H1 (cell line): ENCODE data around the gene PHACTR1. TPM values are rescaled to one million over a fixed set of nuclear protein-coding genes. Genes with fewer than 3 reads are reported as not detected.

Source experiments
- CTCF ChIA-PET: fragments of 300-600 bp; sonication (Branson Sonifier 250); formaldehyde crosslinking; loops from one replicate; lab custom pipeline; 2021; ENCODE audit not compliant: partially characterized antibody; lab: Charles Lee
- POLR2A ChIA-PET: fragments of 300-600 bp; sonication (Branson Sonifier 250); formaldehyde crosslinking; loops from one replicate; lab custom pipeline; 2021; ENCODE audit warnings: inconsistent platforms; ENCODE audit not compliant: partially characterized antibody; lab: Charles Lee
- DNase-seq, 2 experiments: peaks; one replicate each; pipeline versions ENCODE4 v3.0.0 to v3.0.0-alpha.2; 2010 to 2022; ENCODE audit warnings: low spot score in 2 of 2, low read depth in 1 of 2, mixed read lengths in 1 of 2
- FAIRE-seq: peaks from 2 replicates; lab custom pipeline; 2011; peaks lifted over from hg19 to GRCh38; lab: Jason Lieb, UNC
- H2AFZ ChIP-seq: 2 replicates; pipeline ENCODE4 v1.8.1; 2012; ENCODE audit warnings: low read length, inconsistent platforms
- H2AK5ac ChIP-seq: 2 replicates; pipeline ENCODE4 v1.6.1; 2013; ENCODE audit warnings: low read depth, low read length
- H2BK120ac ChIP-seq: replicated peaks from 2 replicates; pipeline ENCODE3; 2013; ENCODE audit warnings: low read depth, low read length, inconsistent platforms
- H2BK12ac ChIP-seq: 2 replicates; pipeline ENCODE4 v1.6.1; 2013; ENCODE audit warnings: low read depth, low read length
- H2BK15ac ChIP-seq: 2 replicates; pipeline ENCODE4 v1.6.1; 2013; ENCODE audit warnings: low read length
- H2BK20ac ChIP-seq: 2 replicates; pipeline ENCODE4 v1.6.1; 2013; ENCODE audit warnings: low read length
- H2BK5ac ChIP-seq: 2 replicates; pipeline ENCODE4 v1.6.1; 2013; ENCODE audit warnings: low read depth, low read length
- H3K14ac ChIP-seq: 2 replicates; pipeline ENCODE4 v1.6.1; 2013; ENCODE audit warnings: inconsistent platforms; ENCODE audit not compliant: insufficient read length
- H3K18ac ChIP-seq: 2 replicates; pipeline ENCODE4 v1.6.1; 2013; ENCODE audit warnings: low read length; ENCODE audit errors: extremely low read depth
- H3K23ac ChIP-seq: 2 replicates; pipeline ENCODE4 v1.6.1; 2013; ENCODE audit warnings: inconsistent platforms; ENCODE audit not compliant: insufficient read length
- H3K23me2 ChIP-seq: 2 replicates; pipeline ENCODE4 v1.6.1; 2013; ENCODE audit warnings: low read depth, low read length
- H3K27ac ChIP-seq: 2 replicates; pipeline ENCODE4 v1.6.1; 2011; ENCODE audit warnings: low read depth, low read length, inconsistent platforms
- H3K27me3 ChIP-seq, 4 experiments: replicated peaks in 1 of 4; 1 replicate in 1 of 4; 2 replicates in 3 of 4; pipeline versions ENCODE4 v1.6.1 to v1.8.1; 2011 to 2013; ENCODE audit warnings: low read length in 3 of 4, mild to moderate bottlenecking in 3 of 4, inconsistent platforms in 2 of 4, mixed read lengths in 2 of 4, moderate library complexity in 1 of 4; ENCODE audit not compliant: control insufficient read depth in 3 of 4, insufficient read depth in 3 of 4; ENCODE audit errors: extremely low read depth in 1 of 4
- H3K36me3 ChIP-seq, 4 experiments: 2 replicates each; pipeline versions ENCODE4 v1.6.1 to v1.8.1; 2011 to 2013; ENCODE audit warnings: mild to moderate bottlenecking in 4 of 4, low read length in 3 of 4, moderate library complexity in 2 of 4, control low read depth in 1 of 4, inconsistent platforms in 1 of 4; ENCODE audit not compliant: insufficient read depth in 4 of 4, control insufficient read depth in 2 of 4
- H3K4ac ChIP-seq: replicated peaks from 2 replicates; pipeline ENCODE3; 2013; ENCODE audit warnings: low read length, low read depth, mixed read lengths, inconsistent platforms; ENCODE audit not compliant: insufficient read length
- H3K4me1 ChIP-seq, 4 experiments: replicated peaks in 1 of 4; 1 replicate in 1 of 4; 2 replicates in 3 of 4; pipeline versions ENCODE4 v1.6.1 to v1.8.1; 2011 to 2013; ENCODE audit warnings: low read length in 3 of 4, inconsistent platforms in 2 of 4, mixed read lengths in 1 of 4; ENCODE audit not compliant: insufficient read depth in 4 of 4, control insufficient read depth in 3 of 4
- H3K4me2 ChIP-seq, 2 experiments: 2 replicates each; pipeline versions ENCODE4 v1.6.1 to v1.8.1; 2011 to 2013; ENCODE audit warnings: low read depth in 2 of 2, low read length in 2 of 2, control low read depth in 1 of 2, inconsistent platforms in 1 of 2, mild to moderate bottlenecking in 1 of 2; ENCODE audit not compliant: insufficient read depth in 1 of 2
- H3K4me3 ChIP-seq, 4 experiments: fragments of 200-600, 300-600 bp in 1 of 4; sonication (generic), shearing (Covaris generic), sonication (Bioruptor Twin) in 1 of 4; 2 replicates each; pipeline versions ENCODE4 v1.5.1 to v1.8.1; 2011 to 2016; ENCODE audit warnings: low read length in 4 of 4, low read depth in 3 of 4, control low read depth in 2 of 4, inconsistent platforms in 2 of 4, mild to moderate bottlenecking in 2 of 4, mixed read lengths in 1 of 4, moderate library complexity in 1 of 4; ENCODE audit not compliant: insufficient read depth in 2 of 4; ENCODE audit errors: extremely low read depth in 1 of 4
- H3K56ac ChIP-seq: replicated peaks from 2 replicates; pipeline ENCODE3; 2013; ENCODE audit warnings: low read depth, mild to moderate bottlenecking, mixed read lengths, low read length, inconsistent platforms; ENCODE audit not compliant: insufficient read length
- H3K79me1 ChIP-seq: 2 replicates; pipeline ENCODE4 v1.6.1; 2013; ENCODE audit warnings: low read depth, low read length, control low read depth
- H3K79me2 ChIP-seq, 2 experiments: 2 replicates each; pipeline versions ENCODE4 v1.6.1 to v1.8.1; 2012 to 2013; ENCODE audit warnings: low read length in 2 of 2, mild to moderate bottlenecking in 2 of 2, inconsistent platforms in 1 of 2; ENCODE audit not compliant: insufficient read depth in 2 of 2, control insufficient read depth in 1 of 2
- H3K9ac ChIP-seq, 4 experiments: replicated peaks in 1 of 4; 1 replicate in 1 of 4; 2 replicates in 3 of 4; pipeline versions ENCODE4 v1.6.1 to v1.8.1; 2011 to 2013; ENCODE audit warnings: low read depth in 3 of 4, low read length in 3 of 4, control low read depth in 2 of 4, mild to moderate bottlenecking in 2 of 4, moderate library complexity in 2 of 4, inconsistent platforms in 1 of 4; ENCODE audit errors: extremely low read depth in 1 of 4
- H3K9me3 ChIP-seq, 2 experiments: 2 replicates each; pipeline versions ENCODE4 v1.6.1 to v1.8.1; 2012 to 2013; ENCODE audit warnings: mild to moderate bottlenecking in 2 of 2, moderate library complexity in 2 of 2, control low read depth in 1 of 2, inconsistent platforms in 1 of 2, low read depth in 1 of 2, low read length in 1 of 2, mixed read lengths in 1 of 2; ENCODE audit not compliant: insufficient read depth in 2 of 2
- H4K20me1 ChIP-seq, 2 experiments: replicated peaks in 1 of 2; 2 replicates each; pipeline versions ENCODE3 to v1.8.1; 2011 to 2013; ENCODE audit warnings: inconsistent platforms in 2 of 2, low read length in 2 of 2, mild to moderate bottlenecking in 1 of 2; ENCODE audit not compliant: insufficient read depth in 2 of 2, control insufficient read depth in 1 of 2
- H4K5ac ChIP-seq: 2 replicates; pipeline ENCODE4 v1.6.1; 2013; ENCODE audit warnings: low read length, low read depth, mixed read lengths, inconsistent platforms; ENCODE audit not compliant: insufficient read length
- H4K8ac ChIP-seq: 2 replicates; pipeline ENCODE4 v1.8.0; 2013; ENCODE audit warnings: mild to moderate bottlenecking, moderate library complexity, low read length, inconsistent platforms; ENCODE audit not compliant: insufficient read depth; ENCODE audit errors: extremely low read depth
- H4K91ac ChIP-seq: replicated peaks from 2 replicates; pipeline ENCODE3; 2013; ENCODE audit warnings: low read length, mixed read lengths, inconsistent platforms; ENCODE audit not compliant: insufficient read length
- EP300 ChIP-seq, 2 experiments: IDR thresholded peaks; 1 replicate in 1 of 2; 2 replicates in 1 of 2; pipeline ENCODE4 v1.6.1; 2011 to 2012; ENCODE audit warnings: low read depth in 2 of 2, low read length in 2 of 2, mild to moderate bottlenecking in 2 of 2, borderline replicate concordance in 1 of 2, inconsistent platforms in 1 of 2, moderate library complexity in 1 of 2
- EZH2 ChIP-seq: fragments of 200-600 bp; sonication (generic); IDR thresholded peaks from 2 replicates; pipeline ENCODE4 v1.7.1; 2012; ENCODE audit warnings: low read depth, mild to moderate bottlenecking, moderate library complexity, low read length, inconsistent platforms; ENCODE audit not compliant: severe bottlenecking
- KDM1A ChIP-seq: fragments of 200-600, 300-600 bp; sonication (generic); IDR thresholded peaks from 2 replicates; pipeline ENCODE4 v1.7.1; 2016; ENCODE audit warnings: mild to moderate bottlenecking, low read length, borderline replicate concordance
- MAFK ChIP-seq: IDR thresholded peaks from 2 replicates; pipeline ENCODE4 v1.6.1; 2012; ENCODE audit warnings: low read depth, mild to moderate bottlenecking, improper control_type of control experiment, low read length
- NRF1 ChIP-seq: IDR thresholded peaks from 2 replicates; pipeline ENCODE4 v1.6.1; 2011; ENCODE audit warnings: mild to moderate bottlenecking, low read depth, low read length, improper control_type of control experiment
- POLR2A ChIP-seq, 2 experiments: IDR thresholded peaks; 1 replicate in 1 of 2; 2 replicates in 1 of 2; pipeline ENCODE4 v1.6.1; 2011; ENCODE audit warnings: low read depth in 2 of 2, low read length in 2 of 2, mild to moderate bottlenecking in 2 of 2; ENCODE audit errors: control extremely low read depth in 1 of 2
- RNF2 ChIP-seq: fragments of 200-900, 300-1000 bp; sonication (generic); IDR thresholded peaks from 2 replicates; pipeline ENCODE4 v1.7.1; 2016; ENCODE audit warnings: borderline replicate concordance, low read depth, mild to moderate bottlenecking, antibody characterized with exemption, low read length; ENCODE audit not compliant: poor library complexity, severe bottlenecking; ENCODE audit errors: missing control alignments
- SIX5 ChIP-seq: IDR thresholded peaks from 2 replicates; pipeline ENCODE4 v1.6.1; 2011; ENCODE audit warnings: mild to moderate bottlenecking, low read depth, low read length
- SP1 ChIP-seq: IDR thresholded peaks from 2 replicates; pipeline ENCODE4 v1.6.1; 2011; ENCODE audit warnings: low read depth, low read length
- SP2 ChIP-seq: IDR thresholded peaks from 2 replicates; pipeline ENCODE4 v1.6.1; 2012; ENCODE audit warnings: mild to moderate bottlenecking, low read length, inconsistent platforms
- SUZ12 ChIP-seq: fragments of 200-600 bp; sonication (generic); IDR thresholded peaks from 2 replicates; pipeline ENCODE4 v1.6.1; 2012; ENCODE audit warnings: mild to moderate bottlenecking, inconsistent platforms, low read length, moderate library complexity, mixed read lengths
- WGBS, 2 experiments: shearing (Covaris generic) in 1 of 2; methylation state at CpG; one replicate each; pipeline versions ENCODE4 v1.1.6 to v1.1.7; 2013 to 2015; ENCODE audit warnings: low lambda C conversion rate in 2 of 2, mixed read lengths in 2 of 2, inconsistent platforms in 1 of 2, low coverage in 1 of 2, missing lambda C conversion rate in 1 of 2; ENCODE audit not compliant: insufficient replicate concordance in 2 of 2, insufficient coverage in 1 of 2, insufficient read length in 1 of 2; ENCODE audit errors: extremely low coverage in 1 of 2, missing lambda C conversion rate in 1 of 2; 5-methylcytosine and 5-hydroxymethylcytosine counted together
- polyA plus RNA-seq, 7 experiments: library from polyadenylated mRNA; depleted of rRNA in 3 of 7; stranded (reverse) in 5 of 7; unstranded in 2 of 7; fragments of >200 nt in 5 of 7; fragments of 200-250 nt in 2 of 7; gene quantifications; 1 replicate in 5 of 7; 2 replicates in 1 of 7; 4 replicates in 1 of 7; pipeline versions ENCODE4 v1.2.1 to v1.2.3, GENCODE V29; 2011 to 2013; ENCODE audit warnings: missing spikeins in 2 of 7, mixed read lengths in 2 of 7
- total RNA-seq: library from RNA; stranded (reverse); fragmentation: NEBNext Ultra II Directional; extraction: Animal tissue kit (Norgen Biotek cat#: 25700); gene quantifications from 2 replicates; pipeline ENCODE4 v1.2.1, GENCODE V29; 2021
- TF ChIP-seq, protein P1 (sequence below): IDR thresholded peaks from 2 replicates; pipeline ENCODE4 v1.6.1; 2012; ENCODE audit warnings: inconsistent platforms

Gene PHACTR1
- total and polyA plus RNA-seq, 2 of the 8 experiments (the other 6 are each of a cell fraction or from before 2014, with no cell fraction given) = 3.9 to 17.1 TPM

DNA sequence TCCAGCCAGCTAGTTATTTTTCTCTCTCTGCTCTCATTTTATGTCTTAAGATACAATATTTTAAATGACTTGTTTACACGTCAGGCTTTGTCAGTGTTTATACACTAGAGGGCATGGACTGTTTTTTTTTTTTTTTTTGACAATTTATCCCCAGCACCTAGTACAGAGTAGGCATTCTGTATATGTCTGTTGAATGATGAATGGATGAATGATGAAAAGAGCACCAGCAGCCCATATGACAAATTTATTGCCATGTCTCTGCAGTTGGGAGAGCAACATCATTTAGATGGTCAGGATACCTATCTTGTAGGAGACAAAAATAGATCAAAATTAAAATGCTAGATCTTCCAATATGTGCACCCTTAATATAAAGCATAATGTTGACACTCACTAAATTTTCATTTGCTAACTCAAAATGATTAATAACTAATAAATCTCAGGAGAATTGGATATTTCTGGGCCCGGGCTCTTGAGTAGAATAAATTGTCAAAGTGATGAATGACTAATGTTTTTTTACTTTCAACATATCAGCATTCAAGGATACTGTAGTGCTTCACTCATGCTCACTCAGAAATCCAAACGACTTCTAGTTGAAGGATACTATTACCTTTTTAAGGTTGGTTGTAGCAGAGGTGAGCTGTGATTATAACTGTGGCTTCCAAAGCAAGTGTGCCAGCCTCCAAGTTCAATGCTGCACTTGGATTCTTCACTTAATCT lies 200.0 kb downstream of the PHACTR1 start:
- whole genome bisulfite sequencing, 2 experiments = 84% methylated on average over 3 of the region's 3 CpGs; no CpG with 5 or more reads in 1 of the 2 experiments
- Histone ChIP-seq H3K4me3 (no peak overlapping the region), H3K79me1 (no peaks in the 10 kb centered on the region), H2BK12ac (no peak overlapping the region), H3K4ac (no peak overlapping the region), H3K27me3 (no peaks in the 10 kb centered on the region), H2AFZ (no peak overlapping the region), H3K4me2 (no peak overlapping the region), H3K9me3 (no peaks in the 10 kb centered on the region), H3K27ac (no peak overlapping the region), H3K36me3 (no peaks in the 10 kb centered on the region), H4K8ac (no peak overlapping the region), H2BK120ac (no peak overlapping the region), H4K5ac (no peak overlapping the region), H2AK5ac (no peak overlapping the region), H2BK5ac (no peak overlapping the region), H3K14ac (no peak overlapping the region), H3K9ac (no peak overlapping the region), H3K23ac (no peak overlapping the region), H3K18ac (no peak overlapping the region), H3K79me2 (no peaks in the 10 kb centered on the region), H2BK15ac (no peak overlapping the region), H3K4me1 (peaks cover 0 to 14% (median 0%) of the 10 kb centered on the region in 4 experiments; a peak in 5 of 7 replicates), H3K56ac (no peak overlapping the region), H2BK20ac (no peak overlapping the region), H4K91ac (no peak overlapping the region), H4K20me1 (no peaks in the 10 kb centered on the region), H3K23me2 (peaks cover 2% of the 10 kb centered on the region; the same call in 1 of the 2 replicates)
- no peak for DNase-seq
- ChIA-PET CTCF (interaction anchor here (0.6 kb wide), 1 partner anchor 1320 kb away, joined by 3 read pairs; no protein-coding TSS in a partner anchor), POLR2A (interaction anchor here (1.0 kb wide), 1 partner anchor 9 kb away, joined by 3 read pairs; no protein-coding TSS in a partner anchor)
- no peak for FAIRE-seq
- TF ChIP-seq EZH2 (no peak), SUZ12 (no peak), RNF2 (no peak), NRF1 (no peak), MAFK (no peak), SP1 (no peak), SP2 (no peak), SIX5 (no peak), EP300 (IDR thresholded peaks at IDR 0.05; ENCODE audit: borderline replicate concordance in 1 of 2, low read depth in 2 of 2, low read length in 2 of 2) (no peak), KDM1A (no peak), POLR2A (IDR thresholded peaks at IDR 0.05; ENCODE audit: control extremely low read depth in 1 of 2, low read depth in 2 of 2, low read length in 2 of 2) (no peak)
- TF ChIP-seq, protein P1, sequence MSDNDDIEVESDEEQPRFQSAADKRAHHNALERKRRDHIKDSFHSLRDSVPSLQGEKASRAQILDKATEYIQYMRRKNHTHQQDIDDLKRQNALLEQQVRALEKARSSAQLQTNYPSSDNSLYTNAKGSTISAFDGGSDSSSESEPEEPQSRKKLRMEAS = no peak
